GM13976 (cell line): ENCODE data around the gene EPS8.

Experiments used
- DNase-seq: peaks from one replicate; pipeline ENCODE4 v3.0.0; 2012; ENCODE audit warnings: low spot score
- in situ Hi-C: fragments of 300-500 bp; cut with MboI; formaldehyde crosslinking; loops from one replicate; pipeline ENCODE4 v1.12.0; 2022; ENCODE audit warnings: low sequenced_read_pairs, mixed read lengths, inconsistent platforms; ENCODE audit not compliant: unreplicated experiment
- TF ChIP-seq, protein P1 (sequence below): IDR thresholded peaks from 2 replicates; pipeline ENCODE4 v1.5.1; 2012; ENCODE audit warnings: borderline replicate concordance, mild to moderate bottlenecking; ENCODE audit not compliant: insufficient read depth; ENCODE audit errors: extremely low read depth, missing control alignments, control extremely low read depth

Gene EPS8

DNA sequence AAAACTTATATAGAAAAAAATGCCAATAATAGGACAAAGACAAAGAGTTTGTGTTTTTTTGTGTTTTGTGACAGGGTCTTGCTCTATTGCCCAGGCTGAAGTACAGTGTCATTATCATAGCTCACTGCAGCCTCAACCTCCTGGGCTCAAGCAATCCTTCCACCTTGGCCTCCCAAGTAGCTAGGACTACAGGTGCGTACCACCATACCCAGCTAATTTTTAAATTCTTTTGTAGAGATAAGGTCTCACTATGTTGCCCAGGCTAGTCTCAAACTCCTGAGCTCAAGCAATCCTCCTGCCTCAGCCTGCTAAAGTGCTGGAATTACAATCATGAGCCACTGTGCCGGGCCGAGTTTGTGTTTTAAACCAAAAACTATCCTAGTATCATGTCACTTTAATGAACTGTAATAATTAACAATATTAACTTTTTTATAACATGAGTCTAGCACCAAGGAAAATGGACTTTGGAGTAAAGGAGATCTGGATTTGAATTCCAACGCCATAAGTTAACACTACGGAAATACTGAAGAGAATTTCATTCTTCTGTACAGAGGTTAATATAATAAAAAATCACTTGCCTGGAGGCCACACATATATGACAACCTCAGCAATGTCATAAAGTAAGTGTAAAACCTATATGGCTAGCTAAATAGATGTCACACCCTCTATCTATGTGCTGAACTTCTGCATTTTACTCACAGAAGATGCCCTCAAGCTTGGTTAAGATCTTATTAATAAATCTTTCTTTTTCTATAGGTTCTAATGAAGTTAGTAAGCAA is 53.2 kb downstream of the EPS8 start:
- in situ Hi-C loops: no loop called here
- no peak for DNase-seq

DNA sequence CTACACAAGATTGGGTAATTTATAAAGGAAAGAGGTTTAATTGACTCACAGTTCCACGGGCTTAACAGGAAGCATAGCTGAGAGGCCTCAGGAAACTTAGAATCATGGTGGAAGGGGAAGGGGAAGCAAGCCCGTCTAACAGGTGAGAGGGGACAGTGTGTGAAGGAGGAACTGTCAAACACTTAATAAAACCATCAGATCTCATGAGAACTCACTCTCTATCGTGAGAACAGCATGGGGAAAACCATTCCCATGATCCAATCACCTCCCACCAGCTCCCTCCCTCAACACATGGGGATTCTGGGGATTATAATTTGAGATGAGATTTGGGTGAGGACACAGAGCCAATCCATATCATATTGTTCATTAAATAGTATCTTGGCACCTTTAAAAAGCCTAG is 56.1 kb downstream of the EPS8 start:
- no peak for DNase-seq
- in situ Hi-C loops: no loop called here
- TF ChIP-seq, protein P1, sequence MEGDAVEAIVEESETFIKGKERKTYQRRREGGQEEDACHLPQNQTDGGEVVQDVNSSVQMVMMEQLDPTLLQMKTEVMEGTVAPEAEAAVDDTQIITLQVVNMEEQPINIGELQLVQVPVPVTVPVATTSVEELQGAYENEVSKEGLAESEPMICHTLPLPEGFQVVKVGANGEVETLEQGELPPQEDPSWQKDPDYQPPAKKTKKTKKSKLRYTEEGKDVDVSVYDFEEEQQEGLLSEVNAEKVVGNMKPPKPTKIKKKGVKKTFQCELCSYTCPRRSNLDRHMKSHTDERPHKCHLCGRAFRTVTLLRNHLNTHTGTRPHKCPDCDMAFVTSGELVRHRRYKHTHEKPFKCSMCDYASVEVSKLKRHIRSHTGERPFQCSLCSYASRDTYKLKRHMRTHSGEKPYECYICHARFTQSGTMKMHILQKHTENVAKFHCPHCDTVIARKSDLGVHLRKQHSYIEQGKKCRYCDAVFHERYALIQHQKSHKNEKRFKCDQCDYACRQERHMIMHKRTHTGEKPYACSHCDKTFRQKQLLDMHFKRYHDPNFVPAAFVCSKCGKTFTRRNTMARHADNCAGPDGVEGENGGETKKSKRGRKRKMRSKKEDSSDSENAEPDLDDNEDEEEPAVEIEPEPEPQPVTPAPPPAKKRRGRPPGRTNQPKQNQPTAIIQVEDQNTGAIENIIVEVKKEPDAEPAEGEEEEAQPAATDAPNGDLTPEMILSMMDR: no peak

More for the DNA sequence above, 53.2 kb downstream of the EPS8 start:
- TF ChIP-seq, protein P1: no peak

DNA sequence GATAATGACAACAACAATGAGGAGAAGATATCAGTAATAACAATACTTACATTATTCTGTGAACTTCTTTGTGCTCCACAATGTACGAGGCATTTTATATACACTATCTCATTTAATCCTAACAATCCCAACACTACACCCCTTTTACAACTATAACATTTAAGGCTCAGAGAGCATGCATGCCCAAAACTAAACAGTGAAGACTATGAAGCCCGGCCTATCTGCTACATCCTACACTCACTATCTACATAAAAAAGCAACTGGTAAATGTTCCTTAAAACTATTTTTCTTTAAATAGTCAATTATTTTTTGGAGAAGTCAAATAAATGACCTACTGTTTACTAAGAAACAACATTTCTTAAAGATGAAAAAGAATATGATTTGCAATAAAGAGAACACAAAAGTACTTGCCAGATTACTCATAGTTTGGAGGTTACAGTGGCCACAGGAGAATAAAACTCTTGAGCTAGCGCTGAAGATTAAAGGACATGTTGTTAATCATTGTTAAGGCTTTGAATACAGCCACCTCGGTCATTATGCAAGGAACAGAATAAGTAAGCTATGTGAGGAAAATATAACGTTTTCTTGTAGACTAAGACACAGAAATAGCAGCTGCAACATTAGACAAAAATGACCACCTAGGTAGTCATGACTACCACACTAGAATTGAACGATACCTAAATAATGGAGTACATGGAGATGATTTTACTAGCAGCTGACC is 56.7 kb downstream of the EPS8 start:
- in situ Hi-C loops: no loop called here
- DNase-seq: no peak
- TF ChIP-seq, protein P1: no peak

DNA sequence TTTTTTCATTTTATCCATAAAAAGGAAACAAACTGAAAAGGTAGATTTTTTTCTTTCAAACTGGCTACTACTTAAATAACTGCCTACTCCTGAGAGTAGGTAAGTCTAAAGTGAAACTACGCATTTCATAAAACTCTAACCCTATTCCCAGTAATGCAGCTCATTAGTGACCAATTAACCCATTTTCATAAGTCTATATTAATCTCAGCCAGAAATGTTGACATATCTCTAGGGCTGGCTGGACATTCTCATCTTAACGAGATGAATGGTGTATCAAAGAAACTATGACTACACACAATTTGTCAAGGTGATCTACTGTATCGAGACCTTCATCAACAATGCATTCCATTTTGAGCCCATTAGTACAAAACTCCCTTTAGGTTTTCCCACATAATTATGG is 57.2 kb downstream of the EPS8 start:
- DNase-seq: no peak
- in situ Hi-C loops: no loop called here
- TF ChIP-seq, protein P1: no peak

DNA sequence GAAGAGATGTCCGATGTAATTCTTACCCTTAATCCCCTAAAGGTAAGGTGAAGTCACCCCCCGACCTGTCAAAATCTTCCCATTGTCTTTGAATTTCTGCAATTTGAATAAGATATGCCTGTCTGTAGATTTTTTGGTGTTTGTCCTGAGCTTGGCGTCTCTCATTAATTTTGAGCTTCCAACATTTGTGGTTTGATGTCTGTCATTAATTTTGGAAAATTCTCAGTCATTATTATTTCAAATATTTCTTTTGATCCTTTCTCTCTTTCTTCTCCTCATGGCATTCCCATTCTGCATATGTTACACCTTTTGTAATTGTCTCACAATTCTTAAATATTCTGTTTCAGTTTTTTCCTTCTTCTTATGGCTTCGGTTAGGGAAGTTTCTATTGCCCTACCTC is 60.1 kb downstream of the EPS8 start:
- DNase-seq: no peak
- TF ChIP-seq, protein P1: no peak
- in situ Hi-C loops: no loop called here

DNA sequence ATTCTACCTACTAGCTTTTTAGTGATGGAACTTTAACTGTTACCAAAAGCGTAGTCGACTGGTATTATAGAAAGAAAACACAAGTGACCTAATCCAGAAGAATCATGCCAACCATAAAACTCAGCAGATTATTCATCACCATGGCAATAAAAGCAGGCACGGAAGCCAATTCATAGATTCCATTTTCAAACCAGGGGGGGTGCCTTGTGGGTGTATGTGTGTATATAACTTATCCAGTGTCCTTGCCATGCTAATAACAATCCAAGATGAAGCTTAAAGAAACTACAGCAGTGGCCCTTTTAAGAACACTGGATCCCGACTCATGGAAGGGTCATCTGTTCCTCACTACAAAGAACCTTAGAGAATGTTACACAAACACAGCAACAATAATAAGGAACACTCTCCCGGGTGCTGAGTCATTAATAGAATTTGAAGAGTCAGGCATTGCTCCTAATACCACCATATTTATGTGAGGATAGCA is 61.0 kb downstream of the EPS8 start:
- TF ChIP-seq, protein P1: no peak
- in situ Hi-C loops: no loop called here
- DNase-seq: no peak
